Heart right ventricle (tissue), 16 donors: ENCODE data around the gene CYP2A7. TPM values are rescaled to one million over a fixed set of nuclear protein-coding genes. Genes with fewer than 3 reads are reported as not detected.
"Not testable (repeated sequence)": the region's sequence is repeated elsewhere in the genome, so short reads cannot be mapped to it uniquely, and the experiment has no call there.

ENCODE experiments used
- ATAC-seq, 8 donors: fragments of 200-7000 bp; cut with Tn5 transposase; one replicate each; pipeline ENCODE4 v1.9.1; 2020; ENCODE audit warnings: mild to moderate bottlenecking in 8 of 8, moderate library complexity in 8 of 8, moderate number of reproducible peaks in 1 of 8
- DNase-seq, 2 donors: peaks; one replicate each; pipeline ENCODE4 v3.0.0-alpha.2; 2020
- H3K27ac ChIP-seq, 10 donors: fragments of 200-600 bp; sonication (generic) in 2 of 10; one replicate each; pipeline versions ENCODE4 v1.5.0 to v1.8.0; 2020 to 2022; ENCODE audit warnings: mild to moderate bottlenecking in 3 of 10
- H3K27me3 ChIP-seq, 7 donors: fragments of 200-600 bp; one replicate each; pipeline ENCODE4 v1.8.0; 2021 to 2022; ENCODE audit warnings: mild to moderate bottlenecking in 2 of 7
- H3K36me3 ChIP-seq, 9 donors: fragments of 200-600 bp; sonication (generic) in 1 of 9; one replicate each; pipeline versions ENCODE4 v1.5.0 to v1.8.0; 2020 to 2022; ENCODE audit warnings: mild to moderate bottlenecking in 2 of 9
- H3K4me1 ChIP-seq, 9 donors: fragments of 200-600 bp; sonication (generic) in 1 of 9; one replicate each; pipeline versions ENCODE4 v1.5.0 to v1.8.0; 2020 to 2022; ENCODE audit warnings: mild to moderate bottlenecking in 4 of 9
- H3K4me3 ChIP-seq, 10 donors: fragments of 200-600 bp; sonication (generic) in 2 of 10; one replicate each; pipeline versions ENCODE4 v1.5.0 to v1.8.0; 2020 to 2022; ENCODE audit warnings: mild to moderate bottlenecking in 7 of 10, moderate library complexity in 2 of 10
- H3K9me3 ChIP-seq, 11 donors: fragments of 200-600 bp in 10 of 11; sonication (generic) in 2 of 11; one replicate each; pipeline versions ENCODE4 v1.5.0 to v1.8.0; 2013 to 2022; ENCODE audit warnings: mild to moderate bottlenecking in 2 of 11, control low read depth in 1 of 11, moderate library complexity in 1 of 11
- WGBS, 2 donors: extraction: QIAGEN DNeasy Blood & Tissue Kit; methylation state at CpG; one replicate each; pipeline ENCODE4 v1.1.7; 2013; ENCODE audit warnings: inconsistent platforms in 1 of 2; 5-methylcytosine and 5-hydroxymethylcytosine counted together
- intact Hi-C, 10 donors: fragments of 100-400 bp; cut with DNase I; formaldehyde crosslinking; loops; one replicate each; pipeline versions ENCODE4 v1.11.1 to v1.14.2; 2022
- polyA plus RNA-seq, 2 donors: library from polyadenylated mRNA; stranded (reverse); fragments of 200-250 nt; gene quantifications; one replicate each; pipeline ENCODE4 v1.2.3, GENCODE V29; 2013
- total RNA-seq, 10 donors: library from RNA; stranded (reverse); fragmentation: NEBNext Ultra II Directional in 3 of 10; extraction: Animal tissue kit (Norgen Biotek cat#: 25700) in 3 of 10; gene quantifications; one replicate each; pipeline versions ENCODE4 v1.2.1 to v1.2.4, GENCODE V29; 2021 to 2023
- TF ChIP-seq, protein P1 (sequence below), 9 donors: fragments of 200-600 bp; sonication (generic) in 2 of 9; IDR thresholded peaks; one replicate each; pipeline versions ENCODE4 v1.5.0 to v1.8.0; 2021 to 2022; ENCODE audit warnings: antibody characterized with exemption in 9 of 9, mild to moderate bottlenecking in 5 of 9, moderate library complexity in 1 of 9
- donor health status: Arrhythmogenic right ventricular cardiomyopathy.
- donor health status: ischemic (EF 13 %, LVEDD 7.1; RV severe dilation, severe dysfunction).
- donor health status: healthy with polysubstance abuse.
- donor health status: DM: no; HTN: yes; CAD: no.
- donor health status: DM: no; HTN: no; CAD: no.
- donor health status: ischemic (EF 25% LVEDD 6.9; RV normal size, moderate dysfunction).
- donor health status: ischemic (EF 25% LVEDD 5.7; RV mildly dilated, moderate dysfunction).
- donor health status: healthy.
- donor health status: DM: yes; HTN: yes; CAD: no.
- donor health status: Ischemic cardiomyopathy.
- donor health status: ischemic (EF 35%, LVEDD 5.7; RV mildly dilated, moderate dysfunction).
- donor health status: nonischemic (EF 11% LVEDD 7.7; RV severe dilation, severe dysfunction).
- donor health status: DM: yes; HTN: yes; CAD: no.
- donor health status: PGD.
- donor health status: ischemic (EF 29% LVEDD 5.4; RV normal size, mild dysfunction).
- donor health status: nonischemic (EF 23%, LVEDD 6.1; RV moderate dilation, normal function).

CYP2A7 gene
- total and polyA plus RNA-seq, 12 donors: not detected

DNA sequence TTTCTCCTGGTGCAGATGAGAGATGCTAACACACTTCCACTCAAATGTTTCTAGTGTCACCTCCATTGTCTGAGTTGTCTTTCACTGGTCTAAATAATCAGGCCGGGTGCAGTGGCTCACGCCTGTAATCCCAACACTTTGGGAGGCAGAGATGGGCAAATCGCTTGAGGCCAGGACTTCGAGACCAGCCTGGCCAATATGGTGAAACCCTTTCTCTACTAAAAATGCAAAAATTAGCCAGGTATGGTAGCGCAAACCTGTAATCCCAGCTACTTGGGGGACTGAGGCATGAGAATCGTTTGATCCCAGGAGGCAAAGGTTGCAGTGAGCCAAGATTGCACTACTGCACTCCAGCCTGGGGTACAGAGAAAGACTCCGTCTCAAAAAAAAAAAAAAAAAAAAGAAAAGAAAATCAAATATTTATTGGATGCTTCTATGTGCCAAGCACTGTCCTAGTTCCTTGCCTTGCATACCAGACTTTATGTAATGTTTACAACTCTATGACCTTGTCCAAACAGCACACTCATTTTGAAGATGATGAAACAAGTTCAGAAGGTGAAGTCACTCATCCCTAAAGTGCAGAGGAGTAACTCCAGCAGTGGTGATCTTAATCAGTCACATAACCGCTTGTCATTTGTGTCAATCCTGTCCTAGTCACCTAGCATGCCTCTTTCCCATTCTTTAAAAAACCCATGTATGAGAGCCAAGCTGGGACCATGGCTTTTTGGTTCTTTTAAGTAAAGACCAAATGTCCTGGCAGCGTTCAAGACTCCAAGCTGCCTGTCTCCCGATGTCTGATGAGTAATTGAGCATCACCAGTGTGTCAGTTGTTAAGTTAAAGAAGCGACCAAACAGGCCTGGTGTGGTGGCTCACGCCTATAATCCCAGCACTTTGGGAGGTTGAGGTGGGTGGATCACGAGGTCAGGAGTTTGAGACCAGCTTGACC, 15.1 kb upstream of the CYP2A7 start:
- intact Hi-C loops, H3K4me3 ChIP-seq, H3K27me3 ChIP-seq, H3K9me3 ChIP-seq, H3K36me3 ChIP-seq, DNase-seq, H3K27ac ChIP-seq, H3K4me1 ChIP-seq, ATAC-seq: not testable (repeated sequence)
- WGBS, 2 donors: 89% methylated on average over 13 of the region's 13 CpGs

DNA sequence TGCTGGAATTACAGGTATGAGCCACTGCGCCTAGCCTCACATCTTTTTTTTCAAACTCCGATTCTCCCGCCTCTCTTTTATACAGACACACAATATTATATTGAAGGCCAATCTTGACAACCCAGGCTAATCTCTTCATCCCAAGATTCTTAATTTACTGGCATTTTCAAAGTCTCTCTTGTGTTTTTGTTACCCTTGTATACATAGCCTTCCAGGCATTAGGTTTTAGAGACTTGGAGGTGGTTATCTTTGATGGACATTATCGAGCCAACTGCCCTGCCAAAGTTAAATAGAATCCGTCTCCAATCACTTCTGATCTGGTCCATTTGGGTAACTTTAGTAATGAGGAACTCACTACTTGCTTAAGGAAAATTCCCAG, 14.4 kb upstream of the CYP2A7 start:
- 94 to 97% methylated on average over 5 of the region's 5 CpGs for WGBS, 2 donors
- Histone ChIP-seq H3K4me1 (no peaks in the 10 kb centered on the region), H3K36me3 (no peaks in the 10 kb centered on the region), H3K4me3 (no peak overlapping the region), H3K9me3 (no peaks in the 10 kb centered on the region), H3K27ac (no peak overlapping the region), H3K27me3 (peaks cover 0 to 3% (median 0%) of the 10 kb centered on the region in 7 donors)
- no peak for DNase-seq
- TF ChIP-seq, protein P1, sequence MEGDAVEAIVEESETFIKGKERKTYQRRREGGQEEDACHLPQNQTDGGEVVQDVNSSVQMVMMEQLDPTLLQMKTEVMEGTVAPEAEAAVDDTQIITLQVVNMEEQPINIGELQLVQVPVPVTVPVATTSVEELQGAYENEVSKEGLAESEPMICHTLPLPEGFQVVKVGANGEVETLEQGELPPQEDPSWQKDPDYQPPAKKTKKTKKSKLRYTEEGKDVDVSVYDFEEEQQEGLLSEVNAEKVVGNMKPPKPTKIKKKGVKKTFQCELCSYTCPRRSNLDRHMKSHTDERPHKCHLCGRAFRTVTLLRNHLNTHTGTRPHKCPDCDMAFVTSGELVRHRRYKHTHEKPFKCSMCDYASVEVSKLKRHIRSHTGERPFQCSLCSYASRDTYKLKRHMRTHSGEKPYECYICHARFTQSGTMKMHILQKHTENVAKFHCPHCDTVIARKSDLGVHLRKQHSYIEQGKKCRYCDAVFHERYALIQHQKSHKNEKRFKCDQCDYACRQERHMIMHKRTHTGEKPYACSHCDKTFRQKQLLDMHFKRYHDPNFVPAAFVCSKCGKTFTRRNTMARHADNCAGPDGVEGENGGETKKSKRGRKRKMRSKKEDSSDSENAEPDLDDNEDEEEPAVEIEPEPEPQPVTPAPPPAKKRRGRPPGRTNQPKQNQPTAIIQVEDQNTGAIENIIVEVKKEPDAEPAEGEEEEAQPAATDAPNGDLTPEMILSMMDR (IDR thresholded peaks at IDR 0.05): no peak
- no peak for ATAC-seq
- intact Hi-C loops: no loop called here

DNA sequence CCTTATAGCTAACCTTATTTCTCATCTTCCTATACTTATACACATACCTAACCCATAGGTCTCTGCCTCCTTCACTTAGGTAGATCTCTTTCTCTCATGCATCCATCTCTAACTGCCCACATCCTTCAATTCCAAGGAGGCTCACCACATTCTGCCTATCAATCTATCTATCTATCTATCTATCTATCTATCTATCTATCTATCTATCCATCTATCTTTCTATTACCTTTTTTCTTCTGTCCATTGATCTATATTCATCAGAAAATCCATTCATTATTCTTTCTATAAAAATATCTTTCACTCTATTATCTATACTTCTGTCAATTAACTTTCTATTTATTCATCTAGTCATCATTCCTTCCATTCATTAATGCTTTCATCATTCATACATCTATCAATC, 11.1 kb upstream of the CYP2A7 start:
- H3K27ac ChIP-seq: no peak overlapping the region
- peaks cover 0 to 7% (median 0%) of the 10 kb centered on the region in 7 donors for H3K27me3 ChIP-seq
- H3K4me1 ChIP-seq: no peaks in the 10 kb centered on the region
- H3K36me3 ChIP-seq: no peaks in the 10 kb centered on the region
- no peaks in the 10 kb centered on the region for H3K9me3 ChIP-seq
- no peak for DNase-seq
- H3K4me3 ChIP-seq: no peak overlapping the region
- ATAC-seq: no peak
- intact Hi-C loops: no loop called here
- TF ChIP-seq, protein P1 (IDR thresholded peaks at IDR 0.05): no peak

DNA sequence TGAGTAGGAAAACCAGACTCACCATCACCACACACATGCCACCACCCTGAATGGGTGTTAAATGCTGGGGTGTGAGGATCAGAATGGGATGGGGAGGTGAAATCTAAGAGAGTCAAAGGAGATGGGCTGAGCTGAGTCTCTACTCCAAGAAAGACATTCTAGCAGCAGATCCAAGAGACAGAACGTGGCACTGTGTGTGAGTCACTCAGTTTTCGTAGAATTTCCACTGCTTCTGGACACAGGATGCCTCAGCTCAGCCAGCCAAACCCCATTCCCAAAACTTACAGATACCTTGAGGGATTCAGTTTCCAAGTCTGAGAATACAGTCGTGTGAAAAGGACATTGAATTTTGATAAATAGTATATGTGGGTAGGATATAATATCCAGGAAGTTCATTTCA, 7.3 kb upstream of the CYP2A7 start:
- intact Hi-C loops: no loop called here
- Histone ChIP-seq H3K4me1 (no peaks in the 10 kb centered on the region), H3K27me3 (peaks cover 0 to 7% (median 0%) of the 10 kb centered on the region in 7 donors), H3K27ac (no peak overlapping the region), H3K9me3 (no peaks in the 10 kb centered on the region), H3K36me3 (no peaks in the 10 kb centered on the region), H3K4me3 (no peak overlapping the region)
- no peak for DNase-seq
- no peak for ATAC-seq
- TF ChIP-seq, protein P1 (IDR thresholded peaks at IDR 0.05): no peak
- WGBS, 2 donors: 53 to 59% methylated on average over 3 of the region's 3 CpGs

DNA sequence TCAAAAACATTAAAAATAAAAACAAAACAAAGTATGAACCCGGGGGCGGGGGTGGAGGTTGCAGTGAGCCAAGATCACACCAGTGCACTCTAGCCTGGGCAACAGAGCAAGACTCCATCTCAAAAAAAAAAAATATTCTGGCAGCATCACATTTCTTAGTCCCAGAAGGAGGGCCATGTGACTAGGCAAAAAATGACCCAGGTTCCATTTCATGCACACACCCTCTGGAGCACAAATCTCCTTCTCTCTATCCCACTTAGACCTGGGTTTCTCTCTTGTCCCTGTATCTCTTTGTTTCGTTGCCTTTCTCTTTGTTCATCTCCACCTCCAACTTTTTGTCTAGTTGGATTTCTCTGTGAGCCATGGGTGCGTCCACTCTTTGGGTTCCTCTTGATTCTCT, 6.2 kb upstream of the CYP2A7 start:
- TF ChIP-seq, protein P1 (IDR thresholded peaks at IDR 0.05): no peak
- no peak overlapping the region for H3K27ac ChIP-seq
- WGBS, 2 donors: 84 to 86% methylated on average over 4 of the region's 4 CpGs
- H3K9me3 ChIP-seq: no peaks in the 10 kb centered on the region
- H3K27me3 ChIP-seq: peaks cover 0 to 7% (median 0%) of the 10 kb centered on the region in 7 donors
- no peaks in the 10 kb centered on the region for H3K36me3 ChIP-seq
- intact Hi-C loops: no loop called here
- DNase-seq (no peak), ATAC-seq (no peak)
- H3K4me1 ChIP-seq: no peaks in the 10 kb centered on the region
- H3K4me3 ChIP-seq: no peak overlapping the region

DNA sequence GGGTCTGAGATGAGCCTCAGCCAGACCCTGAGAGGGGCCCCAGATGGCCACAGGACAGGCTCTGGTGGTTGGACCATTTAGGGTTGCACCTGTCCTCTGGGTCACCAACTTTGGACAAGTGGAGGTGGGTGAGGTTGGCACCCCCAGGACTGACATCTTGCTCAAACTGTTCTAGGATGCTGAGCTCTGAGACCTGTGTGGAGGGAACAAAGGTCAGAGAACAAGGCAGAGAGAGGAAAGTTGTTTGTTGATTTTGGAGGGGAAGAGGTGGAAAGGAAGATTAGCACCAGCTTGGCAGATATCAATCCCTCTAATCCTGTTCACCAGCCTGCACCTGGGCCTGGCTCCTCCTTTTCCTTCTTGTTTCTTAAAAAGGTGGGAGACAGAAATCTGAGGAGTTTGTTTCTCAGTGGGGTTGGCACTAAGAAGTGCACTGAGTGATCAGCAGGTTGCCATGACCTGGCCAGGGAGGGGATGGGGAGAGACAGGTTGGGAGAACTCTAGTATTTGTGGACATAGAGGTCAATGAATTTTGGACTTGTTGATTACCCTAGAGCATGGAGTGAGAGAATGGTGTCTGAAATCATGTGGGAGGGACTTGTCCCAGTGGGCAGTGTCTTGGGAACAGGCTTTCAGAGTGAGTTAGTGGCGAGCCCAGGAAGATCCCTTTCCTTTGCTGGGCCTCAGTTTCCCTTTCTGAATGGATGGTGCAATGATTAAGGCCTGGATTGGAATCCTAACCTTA, 2.3 kb upstream of the CYP2A7 start:
- ATAC-seq, H3K9me3 ChIP-seq, H3K36me3 ChIP-seq, intact Hi-C loops, DNase-seq, H3K4me3 ChIP-seq, H3K4me1 ChIP-seq, H3K27ac ChIP-seq, H3K27me3 ChIP-seq: not testable (repeated sequence)
- WGBS, 2 donors: no CpG with 5 or more reads among the region's 1 CpG

DNA sequence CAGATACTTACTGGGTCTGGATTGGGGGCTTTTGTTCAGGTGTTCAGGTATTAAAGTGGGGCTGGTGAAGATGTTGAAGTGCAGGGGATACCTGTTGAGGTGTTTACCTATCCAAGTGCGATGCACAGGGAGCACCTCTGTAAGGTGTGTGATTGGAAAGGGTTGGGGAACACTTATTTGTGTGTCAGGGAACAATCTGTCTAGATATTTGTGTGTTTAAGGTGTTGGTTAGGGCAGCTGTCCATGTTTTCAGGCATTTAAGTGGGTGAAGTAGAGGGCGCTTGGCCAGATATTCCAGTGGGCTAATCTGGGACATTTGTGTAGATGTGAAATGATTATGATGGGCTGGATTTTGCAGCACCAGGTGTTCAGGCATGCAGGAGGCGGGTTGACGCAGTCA, 2.7 kb downstream of the CYP2A7 start:
- ATAC-seq, H3K9me3 ChIP-seq, H3K36me3 ChIP-seq, DNase-seq, intact Hi-C loops, H3K27ac ChIP-seq, H3K4me1 ChIP-seq, H3K4me3 ChIP-seq: not testable (repeated sequence)
- peaks cover 0 to 20% (median 4%) of the 10 kb centered on the region in 7 donors for H3K27me3 ChIP-seq
- 67 to 83% methylated on average over 4 of the region's 4 CpGs for WGBS, 2 donors
